ENCODE results near the gene CPNE7. TPM values are rescaled to one million over a fixed set of nuclear protein-coding genes. Genes with fewer than 3 reads are reported as not detected.
"Not testable (repeated sequence)": the region's sequence is repeated elsewhere in the genome, so short reads cannot be mapped to it uniquely, and the experiment has no call there.

CPNE7 gene
- total RNA-seq, 2 experiments from 2014 or later, result 8.5 to 9.5 TPM

DNA sequence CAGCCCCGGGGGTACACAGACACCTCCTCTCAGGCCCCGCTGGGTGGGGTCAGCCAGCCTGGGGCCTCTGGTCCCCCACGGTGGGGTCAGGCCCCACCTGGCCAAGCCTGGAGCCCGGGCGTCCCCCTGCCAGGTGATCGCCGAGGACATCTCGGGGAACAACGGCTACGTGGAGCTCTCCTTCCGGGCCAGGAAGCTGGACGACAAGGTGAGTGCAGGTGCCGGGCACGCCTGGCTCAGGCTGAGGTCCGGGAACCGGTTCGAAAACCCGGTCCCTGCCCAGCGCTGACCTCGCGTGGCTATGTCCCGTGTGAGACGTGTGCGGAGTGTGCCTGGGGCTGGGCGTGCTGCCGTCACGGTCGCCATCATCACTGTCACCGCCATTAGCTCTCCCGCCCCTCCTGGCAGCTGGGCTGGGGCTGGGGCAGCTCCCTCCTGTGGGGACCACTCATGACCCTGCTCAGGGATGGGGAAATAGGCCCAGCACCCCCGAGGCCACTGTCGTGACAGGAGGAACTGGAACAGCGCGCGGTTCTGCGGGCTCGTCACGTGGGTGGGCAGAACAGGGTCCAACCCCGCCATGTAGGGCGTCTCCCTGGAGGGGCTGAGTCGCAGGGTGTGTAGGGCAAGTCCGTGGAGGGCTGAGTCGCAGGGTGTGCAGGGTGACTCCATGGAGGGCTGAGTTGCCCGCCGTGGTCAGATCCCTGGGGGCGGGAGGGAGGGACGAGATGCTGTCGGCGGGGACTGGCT lies 8.5 kb downstream of the CPNE7 start:
- Mint-ChIP-seq H3K9me3 (peaks cover 3% of the 10 kb centered on the region), H3K4me1 (ENCODE audit: low read depth) (no peaks in the 10 kb centered on the region), H3K36me3 (ENCODE audit: low read depth) (no peaks in the 10 kb centered on the region), H3K27me3 (no peaks in the 10 kb centered on the region), H3K4me3 (no peak overlapping the region), H3K27ac (no peak overlapping the region)
- intact Hi-C loops (cut with micrococcal nuclease), result no loop called here
- DNase-seq, result no peak
- ChIA-PET CTCF (no interaction called here), POLR2A (interaction anchor here (0.9 to 1.4 kb wide), 3 partner anchors 18 to 73 kb away, joined by 3 read pairs; no protein-coding TSS in a partner anchor)
- no peak for ATAC-seq
- no peak for TF ChIP-seq CTCF (IDR thresholded peaks at IDR 0.05)

DNA sequence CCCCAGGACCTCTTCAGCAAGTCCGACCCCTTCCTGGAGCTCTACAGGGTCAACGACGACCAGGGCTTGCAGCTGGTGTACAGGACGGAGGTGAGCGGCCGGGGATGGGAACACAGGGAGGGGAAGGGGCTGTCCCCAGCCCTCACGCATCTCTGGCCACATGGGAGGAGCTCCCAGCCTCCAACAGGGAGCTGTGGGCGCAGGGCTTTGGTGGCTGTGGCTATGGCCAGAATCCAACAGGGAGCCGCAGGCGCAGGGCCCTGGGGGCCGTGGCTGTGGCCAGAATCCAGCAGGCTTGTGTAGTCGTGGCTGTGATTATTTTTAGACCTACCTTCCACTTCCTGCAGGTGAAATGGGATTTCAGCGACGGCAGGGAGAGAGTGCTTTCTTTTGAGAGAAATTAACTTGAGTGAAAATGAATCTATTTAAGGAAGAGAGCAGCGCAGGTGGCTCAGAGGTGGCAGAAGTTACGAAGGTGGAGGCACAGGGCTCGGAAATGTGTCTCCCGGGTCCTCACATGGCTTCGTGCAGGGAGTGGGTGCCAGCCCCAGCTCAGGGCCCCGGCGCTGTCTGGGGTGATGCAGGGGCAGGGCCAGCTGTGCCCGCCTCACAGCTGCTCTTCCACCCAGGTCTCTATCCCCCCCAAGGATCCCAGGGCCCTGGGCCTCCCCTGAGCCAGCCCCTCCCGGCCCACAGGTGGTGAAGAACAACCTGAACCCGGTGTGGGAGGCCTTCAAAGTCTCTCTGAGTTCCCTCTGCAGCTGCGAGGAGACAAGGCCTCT lies 9.4 kb downstream of the CPNE7 start:
- POLR2A ChIA-PET, result interaction anchor here (0.7 to 1.4 kb wide), 2 partner anchors 19 to 21 kb away, joined by 3 read pairs; no protein-coding TSS in a partner anchor
- intact Hi-C loops (cut with micrococcal nuclease), result no loop called here
- Mint-ChIP-seq H3K36me3 (ENCODE audit: low read depth) (no peaks in the 10 kb centered on the region), H3K4me1 (ENCODE audit: low read depth) (no peaks in the 10 kb centered on the region), H3K27me3 (no peaks in the 10 kb centered on the region), H3K27ac (no peak overlapping the region), H3K4me3 (no peak overlapping the region), H3K9me3 (peaks cover 3% of the 10 kb centered on the region)
- DNase-seq (no peak), ATAC-seq (no peak)
- CTCF ChIA-PET, result no interaction called here
- TF ChIP-seq CTCF (IDR thresholded peaks at IDR 0.05), result no peak

DNA sequence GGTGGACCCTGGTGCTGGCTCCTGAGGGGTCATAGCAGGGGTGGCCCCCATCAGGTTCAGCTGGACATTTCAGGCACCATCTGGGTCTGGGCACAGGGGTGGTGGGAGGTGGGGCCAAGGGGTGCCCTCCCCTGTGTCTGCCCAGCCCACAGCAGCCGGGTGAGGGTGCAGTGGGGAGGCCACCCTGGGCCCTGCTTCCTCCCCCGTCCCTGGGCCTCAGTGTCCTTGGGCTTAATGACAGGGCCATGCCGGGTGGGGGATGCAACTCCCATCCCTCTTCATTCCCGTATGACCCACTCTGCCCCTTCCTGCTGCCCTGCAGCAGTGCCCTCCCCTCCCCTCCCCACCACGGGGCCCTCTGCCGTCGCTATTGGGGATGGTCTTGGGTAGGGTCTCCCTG lies 10.7 kb downstream of the CPNE7 start:
- Mint-ChIP-seq H3K36me3 (ENCODE audit: low read depth) (no peaks in the 10 kb centered on the region), H3K27me3 (no peaks in the 10 kb centered on the region), H3K27ac (no peak overlapping the region), H3K4me1 (ENCODE audit: low read depth) (no peaks in the 10 kb centered on the region), H3K4me3 (no peak overlapping the region), H3K9me3 (peaks cover 3% of the 10 kb centered on the region)
- intact Hi-C loops (cut with micrococcal nuclease), result no loop called here
- ChIA-PET POLR2A (no interaction called here), CTCF (no interaction called here)
- DNase-seq (no peak), ATAC-seq (no peak)
- no peak for TF ChIP-seq CTCF (IDR thresholded peaks at IDR 0.05)

- Mint-ChIP-seq H3K27ac (no peak overlapping the region), H3K27me3 (no peaks in the 10 kb centered on the region), H3K4me1 (ENCODE audit: low read depth) (no peaks in the 10 kb centered on the region), H3K36me3 (ENCODE audit: low read depth) (no peaks in the 10 kb centered on the region), H3K4me3 (no peak overlapping the region), H3K9me3 (peaks cover 3% of the 10 kb centered on the region)
- TF ChIP-seq CTCF (IDR thresholded peaks at IDR 0.05), result no peak
- intact Hi-C loops (cut with micrococcal nuclease), result no loop called here
- peak; percentile 40 for DNase-seq
- ChIA-PET CTCF (no interaction called here), POLR2A (no interaction called here)
- peak; percentile 48 for ATAC-seq
Measured at GRCh38 chr16:89586853-89587252, 11.3 kb downstream of the CPNE7 start.

DNA sequence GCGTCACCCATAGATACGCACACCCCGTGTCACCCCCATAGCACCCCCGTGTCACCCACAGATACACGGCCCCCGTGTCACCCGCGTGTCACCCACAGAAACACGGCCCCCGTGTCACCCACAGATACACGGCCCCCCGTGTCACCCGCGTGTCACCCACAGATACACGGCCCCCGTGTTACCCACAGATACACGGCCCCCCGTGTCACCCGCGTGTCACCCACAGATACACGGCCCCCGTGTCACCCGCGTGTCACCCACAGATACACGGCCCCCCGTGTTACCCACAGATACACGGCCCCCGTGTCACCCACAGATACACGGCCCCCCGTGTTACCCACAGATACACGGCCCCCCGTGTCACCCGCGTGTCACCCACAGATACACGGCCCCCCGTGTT lies 12.1 kb downstream of the CPNE7 start:
- H3K9me3 Mint-ChIP-seq; H3K4me3 Mint-ChIP-seq; H3K36me3 Mint-ChIP-seq (ENCODE audit: low read depth); ATAC-seq; H3K27me3 Mint-ChIP-seq; intact Hi-C loops (cut with micrococcal nuclease); H3K27ac Mint-ChIP-seq; POLR2A ChIA-PET; DNase-seq; H3K4me1 Mint-ChIP-seq (ENCODE audit: low read depth); CTCF ChIA-PET: not testable (repeated sequence)

Measured in activated CD8-positive, alpha-beta T cell treated with anti-CD3 and anti-CD28 coated beads for 36 hours (primary cell).